ENCODE results near the gene LRP1B.

DNA sequence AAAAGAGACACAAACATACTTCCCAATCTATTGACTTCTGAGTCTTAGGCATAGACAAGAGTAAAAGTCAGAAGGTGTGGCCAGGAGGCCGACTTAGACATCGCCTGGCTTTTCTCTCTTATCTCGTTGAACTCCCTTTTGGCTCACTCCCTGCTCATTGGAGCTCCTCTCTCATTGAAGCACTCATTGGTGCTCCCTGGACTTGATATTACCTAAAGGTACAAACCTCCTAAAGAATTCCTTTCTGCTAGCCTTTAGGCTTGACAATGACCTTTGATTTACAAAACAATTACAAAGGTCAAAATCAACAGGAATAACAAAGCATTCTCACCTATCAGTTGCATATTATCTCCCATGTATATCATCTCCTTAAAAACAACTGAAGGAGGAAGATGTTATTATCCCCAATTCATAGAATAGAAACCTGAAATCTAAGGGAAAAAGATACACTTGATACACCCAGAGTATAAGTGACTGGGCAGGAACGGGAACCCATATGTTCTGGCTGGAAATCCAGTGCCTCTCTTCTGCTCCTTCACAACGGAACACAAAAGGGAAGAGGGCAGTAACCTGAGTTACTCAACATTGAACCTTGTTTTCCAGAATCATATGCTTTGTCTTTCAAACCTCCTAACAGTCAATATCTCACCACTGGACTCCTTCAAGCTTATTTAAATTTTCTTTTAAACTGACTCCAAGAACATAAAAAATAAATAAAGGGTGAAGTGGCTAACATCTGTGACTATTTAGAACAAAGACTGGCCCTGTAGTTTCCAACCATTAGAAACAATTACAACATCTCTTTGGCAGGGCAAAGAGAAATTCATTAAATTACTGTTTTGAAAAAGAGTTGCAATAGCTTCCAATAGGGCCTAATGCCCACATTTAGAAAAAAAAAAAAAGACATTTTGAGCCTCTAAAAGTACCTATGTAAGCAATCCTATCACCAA, 1247.9 kb downstream of the LRP1B start:
- TF ChIP-seq SNAI2 (CRISPR knock-in tag; IDR thresholded peaks at IDR 0.05) (no peak), RARB (CRISPR knock-in tag; IDR thresholded peaks at IDR 0.05) (no peak), ZFP30 (CRISPR knock-in tag; IDR thresholded peaks at IDR 0.05) (no peak)
- TF ChIP-seq, protein P1, sequence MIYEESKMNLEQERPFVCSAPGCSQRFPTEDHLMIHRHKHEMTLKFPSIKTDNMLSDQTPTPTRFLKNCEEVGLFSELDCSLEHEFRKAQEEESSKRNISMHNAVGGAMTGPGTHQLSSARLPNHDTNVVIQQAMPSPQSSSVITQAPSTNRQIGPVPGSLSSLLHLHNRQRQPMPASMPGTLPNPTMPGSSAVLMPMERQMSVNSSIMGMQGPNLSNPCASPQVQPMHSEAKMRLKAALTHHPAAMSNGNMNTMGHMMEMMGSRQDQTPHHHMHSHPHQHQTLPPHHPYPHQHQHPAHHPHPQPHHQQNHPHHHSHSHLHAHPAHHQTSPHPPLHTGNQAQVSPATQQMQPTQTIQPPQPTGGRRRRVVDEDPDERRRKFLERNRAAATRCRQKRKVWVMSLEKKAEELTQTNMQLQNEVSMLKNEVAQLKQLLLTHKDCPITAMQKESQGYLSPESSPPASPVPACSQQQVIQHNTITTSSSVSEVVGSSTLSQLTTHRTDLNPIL (CRISPR knock-in tag; IDR thresholded peaks at IDR 0.05; ENCODE audit: low read depth): no peak
- TF ChIP-seq, protein P2, sequence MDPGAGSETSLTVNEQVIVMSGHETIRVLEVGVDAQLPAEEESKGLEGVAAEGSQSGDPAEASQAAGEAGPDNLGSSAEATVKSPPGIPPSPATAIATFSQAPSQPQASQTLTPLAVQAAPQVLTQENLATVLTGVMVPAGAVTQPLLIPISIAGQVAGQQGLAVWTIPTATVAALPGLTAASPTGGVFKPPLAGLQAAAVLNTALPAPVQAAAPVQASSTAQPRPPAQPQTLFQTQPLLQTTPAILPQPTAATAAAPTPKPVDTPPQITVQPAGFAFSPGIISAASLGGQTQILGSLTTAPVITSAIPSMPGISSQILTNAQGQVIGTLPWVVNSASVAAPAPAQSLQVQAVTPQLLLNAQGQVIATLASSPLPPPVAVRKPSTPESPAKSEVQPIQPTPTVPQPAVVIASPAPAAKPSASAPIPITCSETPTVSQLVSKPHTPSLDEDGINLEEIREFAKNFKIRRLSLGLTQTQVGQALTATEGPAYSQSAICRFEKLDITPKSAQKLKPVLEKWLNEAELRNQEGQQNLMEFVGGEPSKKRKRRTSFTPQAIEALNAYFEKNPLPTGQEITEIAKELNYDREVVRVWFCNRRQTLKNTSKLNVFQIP (CRISPR knock-in tag; IDR thresholded peaks at IDR 0.05; ENCODE audit: borderline replicate concordance, low read depth): no peak

Data from SK-N-SH treated with all-trans-retinoic acid at 6 μM for 48 hours (cell line).